ENCODE results near the gene CCDC177. TPM values are rescaled to one million over a fixed set of nuclear protein-coding genes. Genes with fewer than 3 reads are reported as not detected.

Gene CCDC177
- total and polyA plus RNA-seq, 2 experiments from 2014 or later = not detected

DNA sequence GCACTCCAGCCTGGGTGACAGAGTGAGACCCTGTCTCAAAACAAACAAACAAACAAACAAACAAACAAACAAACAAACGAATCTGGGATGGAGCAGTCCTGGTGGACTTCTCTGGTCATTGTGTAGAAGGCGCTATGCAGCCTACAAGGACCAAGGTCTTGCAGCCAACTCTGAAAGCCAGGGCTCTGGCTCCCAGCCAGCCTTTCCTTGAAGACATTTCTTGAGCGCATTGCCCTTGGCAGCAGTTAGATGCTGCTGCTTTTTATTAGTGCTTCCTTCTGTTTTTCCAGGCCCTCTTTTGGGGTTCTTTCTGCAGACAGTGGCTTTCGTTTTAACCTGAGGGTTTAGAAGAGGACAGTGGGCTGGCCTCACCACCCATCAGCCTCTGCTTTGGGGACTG is 20.2 kb downstream of the CCDC177 start:
- peaks cover 4% of the 10 kb centered on the region for H3K27me3 ChIP-seq
- H3K4me3 ChIP-seq = no peak overlapping the region
- no peak overlapping the region for H3K27ac ChIP-seq
- H3K36me3 ChIP-seq = no peaks in the 10 kb centered on the region
- peak in 1 of 2 donors; percentile 62 for DNase-seq (ENCODE audit: low read depth in 1 of 2, low spot score in 1 of 2)
- no peaks in the 10 kb centered on the region for H3K9me3 ChIP-seq (ENCODE audit: low read depth)
- H3K4me1 ChIP-seq (ENCODE audit: low read depth) = no peaks in the 10 kb centered on the region
- no peak for TF ChIP-seq CTCF (IDR thresholded peaks at IDR 0.05; ENCODE audit: low read depth, low read length)

GRCh38 chr14:69553252-69553651 is 21.4 kb downstream of the CCDC177 start:
- H3K4me1 ChIP-seq (ENCODE audit: low read depth) = no peaks in the 10 kb centered on the region
- H3K27ac ChIP-seq = no peak overlapping the region
- peak in 1 of 2 donors; percentile 95 for DNase-seq (ENCODE audit: low read depth in 1 of 2, low spot score in 1 of 2)
- H3K27me3 ChIP-seq = peaks cover 11% of the 10 kb centered on the region
- no peak overlapping the region for H3K4me3 ChIP-seq
- H3K9me3 ChIP-seq (ENCODE audit: low read depth) = no peaks in the 10 kb centered on the region
- no peaks in the 10 kb centered on the region for H3K36me3 ChIP-seq
- no peak for TF ChIP-seq CTCF (IDR thresholded peaks at IDR 0.05; ENCODE audit: low read depth, low read length)

DNA sequence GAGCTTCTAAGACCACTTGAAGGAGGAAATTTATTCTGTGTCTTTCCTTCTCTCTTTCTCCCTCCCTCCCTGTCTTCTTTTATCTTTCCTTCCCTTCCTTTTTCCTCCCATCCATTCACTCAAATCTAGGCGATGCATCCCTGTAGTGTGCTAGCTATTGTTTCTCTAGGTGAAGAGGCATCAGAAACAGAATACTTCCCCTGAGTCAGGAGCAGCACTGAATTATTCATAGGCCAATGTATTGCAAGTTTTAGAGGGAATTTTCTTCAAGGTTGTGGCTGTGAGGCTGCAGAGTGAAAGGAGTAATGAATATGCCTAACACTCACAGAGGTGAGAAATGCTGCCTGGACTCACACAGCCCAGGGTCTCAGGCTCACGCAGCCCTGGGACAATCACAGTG is 23.2 kb downstream of the CCDC177 start:
- DNase-seq (ENCODE audit: low read depth in 1 of 2, low spot score in 1 of 2) = no peak
- Histone ChIP-seq H3K9me3 (ENCODE audit: low read depth) (no peaks in the 10 kb centered on the region), H3K27me3 (peaks cover 11% of the 10 kb centered on the region), H3K36me3 (no peaks in the 10 kb centered on the region), H3K4me3 (no peak overlapping the region), H3K4me1 (ENCODE audit: low read depth) (no peaks in the 10 kb centered on the region), H3K27ac (no peak overlapping the region)
- no peak for TF ChIP-seq CTCF (IDR thresholded peaks at IDR 0.05; ENCODE audit: low read depth, low read length)

GRCh38 chr14:69548566-69548965 is 26.1 kb downstream of the CCDC177 start:
- Histone ChIP-seq H3K9me3 (ENCODE audit: low read depth) (no peaks in the 10 kb centered on the region), H3K36me3 (no peaks in the 10 kb centered on the region), H3K4me3 (no peak overlapping the region), H3K27me3 (peaks cover 21% of the 10 kb centered on the region), H3K4me1 (ENCODE audit: low read depth) (no peaks in the 10 kb centered on the region), H3K27ac (no peak overlapping the region)
- DNase-seq (ENCODE audit: low read depth in 1 of 2, low spot score in 1 of 2) = no peak
- TF ChIP-seq CTCF (IDR thresholded peaks at IDR 0.05; ENCODE audit: low read depth, low read length) = no peak

DNA sequence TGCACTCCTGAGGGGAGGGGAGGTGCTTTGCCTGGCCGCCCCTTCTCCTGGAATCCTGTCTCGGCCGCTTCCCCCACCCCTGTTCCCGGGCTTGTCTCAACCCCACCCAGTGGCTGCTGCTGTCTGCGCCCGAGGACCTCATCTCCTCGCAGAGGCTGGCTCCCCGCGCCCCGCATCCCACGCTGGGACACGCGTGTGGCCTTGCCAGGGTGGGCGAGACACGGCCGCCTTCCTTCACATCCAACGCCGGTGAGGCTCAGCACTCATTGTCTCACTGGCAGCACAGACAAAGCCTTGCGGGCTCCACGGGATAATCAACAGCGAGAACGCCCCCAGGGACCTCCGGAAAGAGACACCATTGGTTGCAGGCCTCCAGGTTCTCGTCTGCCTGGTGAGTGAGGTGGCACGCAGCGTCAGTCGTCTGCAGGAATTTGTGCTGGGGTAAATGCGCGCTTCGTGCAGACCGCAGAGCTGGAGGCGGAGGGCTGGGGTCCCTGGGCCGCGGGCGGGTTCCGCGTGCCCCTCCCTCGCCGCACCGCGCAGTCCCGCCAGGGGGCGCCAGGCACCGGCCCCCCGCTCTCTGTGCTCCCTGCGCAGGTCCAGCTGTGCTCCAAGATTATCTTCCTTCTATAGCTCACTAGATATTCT is 26.8 kb downstream of the CCDC177 start:
- peak overlapping the region; percentile 16 for H3K4me3 ChIP-seq
- DNase-seq (ENCODE audit: low read depth in 1 of 2, low spot score in 1 of 2) = peak; percentile 44 to 63

More for the DNA sequence above, 26.8 kb downstream of the CCDC177 start:
- Histone ChIP-seq H3K4me1 (ENCODE audit: low read depth) (no peaks in the 10 kb centered on the region), H3K27ac (no peak overlapping the region), H3K36me3 (no peaks in the 10 kb centered on the region), H3K9me3 (ENCODE audit: low read depth) (no peaks in the 10 kb centered on the region), H3K27me3 (peaks cover 29% of the 10 kb centered on the region)
- peak; percentile 88 for TF ChIP-seq CTCF (IDR thresholded peaks at IDR 0.05; ENCODE audit: low read depth, low read length)
